ENCODE results near the gene NBPF1. TPM values are rescaled to one million over a fixed set of nuclear protein-coding genes. Genes with fewer than 3 reads are reported as not detected.
"Not testable (repeated sequence)": the region's sequence is repeated elsewhere in the genome, so short reads cannot be mapped to it uniquely, and the experiment has no call there.

The NBPF1 gene
- total and polyA plus RNA-seq, 5 experiments from 2014 or later, result 9.1 to 48.1 (median 18.9) TPM

DNA sequence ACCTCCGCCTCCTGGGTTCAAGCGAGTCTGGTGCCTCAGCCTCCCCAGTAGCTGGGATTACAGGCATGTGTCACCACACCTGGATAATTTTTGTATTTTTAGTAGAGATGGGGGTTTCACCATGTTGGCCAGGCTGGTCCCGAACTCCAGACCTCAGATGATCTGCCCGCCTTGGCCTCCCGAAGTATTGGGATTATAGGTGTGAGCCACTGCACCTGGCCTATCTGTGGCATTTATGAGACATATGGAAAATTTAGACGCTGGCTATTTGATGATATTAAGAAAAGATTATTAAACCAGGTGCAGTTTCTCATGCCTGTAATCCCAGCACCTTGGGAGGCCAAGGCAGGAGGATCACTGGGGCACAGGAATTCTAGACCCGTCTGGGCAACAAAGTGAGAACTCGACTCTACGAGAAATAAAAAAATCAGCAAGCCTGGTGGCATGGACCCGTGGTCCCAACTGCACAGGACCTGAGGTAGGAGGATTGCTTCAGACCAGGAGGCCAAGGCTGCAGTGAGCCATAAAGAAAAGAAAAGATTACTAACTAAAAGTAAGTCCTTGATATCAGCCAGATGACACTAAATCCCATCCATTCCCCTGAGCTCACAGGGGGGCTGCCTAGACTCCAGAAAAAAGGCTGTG, 23.3 kb upstream of the NBPF1 start:
- H3K9me3 Mint-ChIP-seq, ATAC-seq, POLR2A ChIA-PET, H3K27me3 Mint-ChIP-seq, H3K4me3 Mint-ChIP-seq, H3K27ac Mint-ChIP-seq: not testable (repeated sequence)
- peak in 3 of 10 donors; percentile 1 to 57 (median 16) for DNase-seq
- H3K36me3 Mint-ChIP-seq, result peaks cover 0 to 33% (median 14%) of the 10 kb centered on the region in 3 donors
- H3K4me1 Mint-ChIP-seq, result peaks cover 0 to 11% (median 5%) of the 10 kb centered on the region in 4 donors

DNA sequence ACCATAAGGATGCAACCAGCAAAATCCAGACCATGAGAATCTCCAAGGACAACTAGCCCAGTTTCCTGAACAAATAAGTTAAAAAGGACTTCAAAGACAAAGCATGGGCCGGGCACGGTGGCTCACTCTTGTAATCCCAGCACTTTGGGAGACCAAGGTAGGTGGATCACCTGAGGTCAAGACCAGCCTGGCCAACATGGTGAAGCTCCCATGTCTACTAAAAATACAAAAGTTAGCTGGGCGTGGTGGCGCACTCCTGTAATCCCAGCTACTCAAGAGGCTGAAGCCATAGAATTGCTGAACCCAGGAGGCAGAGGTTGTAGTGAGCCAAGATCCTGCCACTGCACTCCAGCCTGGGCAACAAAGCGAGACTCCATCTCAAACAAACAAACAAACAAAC, 22.6 kb upstream of the NBPF1 start:
- not testable (repeated sequence) for H3K9me3 Mint-ChIP-seq, H3K27ac Mint-ChIP-seq, H3K4me3 Mint-ChIP-seq, ATAC-seq, H3K27me3 Mint-ChIP-seq
- peak in 2 of 10 donors; percentile 14 to 53 for DNase-seq
- Mint-ChIP-seq H3K4me1 (peaks cover 0 to 11% (median 5%) of the 10 kb centered on the region in 4 donors), H3K36me3 (peaks cover 0 to 40% (median 14%) of the 10 kb centered on the region in 3 donors)
- POLR2A ChIA-PET, result interaction anchor here (1.2 kb wide), 1 partner anchor 23 kb away, joined by 4 read pairs; the partner anchor contains the start of gene NBPF1

DNA sequence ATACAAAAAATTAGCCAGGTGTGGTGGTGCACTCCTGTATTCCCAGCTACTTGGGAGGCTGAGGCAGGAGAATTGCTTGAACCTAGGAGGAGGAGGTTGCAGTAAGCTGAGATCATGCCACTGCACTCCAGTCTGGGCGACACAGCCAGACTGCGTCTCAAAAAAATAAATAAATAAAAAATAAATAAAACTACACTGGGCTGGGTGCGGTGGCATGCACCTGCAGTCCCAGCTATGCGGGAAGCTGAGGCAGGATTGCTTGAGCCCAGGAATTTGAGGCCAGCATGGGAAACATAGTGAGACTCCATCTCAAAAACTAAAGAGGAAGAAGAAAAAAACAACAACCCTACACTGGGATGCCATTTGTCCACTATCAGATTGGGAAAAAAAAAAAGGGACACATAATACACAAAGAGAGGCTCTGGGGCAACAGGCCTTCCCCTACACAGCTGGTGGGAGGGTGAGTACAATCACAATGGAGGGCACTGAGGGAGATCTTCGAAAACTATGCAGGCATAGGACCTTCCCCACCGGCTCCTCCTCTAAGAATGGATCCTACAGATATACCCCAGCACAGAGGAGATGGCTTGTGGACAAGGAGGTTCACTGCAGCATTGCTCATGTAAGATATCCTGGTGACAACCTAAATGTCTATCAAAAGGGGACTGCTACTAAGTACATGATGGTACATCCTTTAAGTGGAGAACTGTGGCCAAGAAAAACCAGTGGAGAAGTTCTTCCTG, 20.3 kb upstream of the NBPF1 start:
- H3K4me3 Mint-ChIP-seq, H3K27me3 Mint-ChIP-seq, ATAC-seq, DNase-seq, H3K9me3 Mint-ChIP-seq: not testable (repeated sequence)
- Mint-ChIP-seq H3K36me3 (peaks cover 0 to 61% (median 27%) of the 10 kb centered on the region in 3 donors), H3K4me1 (peaks cover 3 to 14% (median 6%) of the 10 kb centered on the region in 4 donors), H3K27ac (peak overlapping the region in 4 of 10 donors; percentile 12 to 40 (median 24))
- POLR2A ChIA-PET, result interaction anchor here (0.7 kb wide), 1 partner anchor 287 kb away, joined by 3 read pairs; no protein-coding TSS in a partner anchor

DNA sequence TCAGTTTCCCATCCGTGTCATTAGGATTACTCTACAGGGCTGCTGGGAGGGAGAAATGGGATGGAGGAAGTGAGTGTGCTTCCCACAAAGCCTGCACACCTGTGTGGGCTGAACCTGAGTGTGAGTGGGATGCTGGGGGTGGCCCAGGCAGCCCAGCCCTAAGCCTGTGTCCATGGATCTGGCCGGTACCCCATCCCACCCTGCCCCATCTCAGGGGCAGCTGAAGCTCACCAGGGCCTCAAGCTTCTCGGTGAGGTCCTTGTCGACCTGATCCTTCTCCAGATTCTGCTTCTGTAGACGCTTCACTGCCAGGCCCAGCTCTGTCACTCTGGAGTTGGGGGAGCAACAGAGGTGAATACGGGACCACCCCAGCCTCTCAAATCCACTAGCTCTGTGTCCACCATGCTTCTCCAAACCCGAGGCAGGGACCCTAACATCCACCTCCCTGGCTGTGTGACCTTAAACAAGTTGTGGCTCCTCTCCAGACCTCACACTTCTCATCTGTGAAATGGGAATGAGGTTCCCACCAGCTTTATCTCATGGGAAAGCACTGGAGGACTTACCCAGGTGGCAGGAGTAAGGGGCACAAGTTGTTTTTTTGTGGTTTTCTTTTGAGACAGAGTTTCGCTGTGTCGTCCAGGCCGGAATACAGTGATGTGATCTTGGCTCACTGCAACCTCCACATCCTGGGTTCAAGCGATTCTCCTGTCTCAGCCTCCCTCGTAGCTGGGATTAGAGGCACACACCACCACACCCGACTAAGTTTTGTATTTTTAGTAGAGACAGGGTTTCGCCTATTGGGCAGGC, 18.9 kb upstream of the NBPF1 start:
- not testable (repeated sequence) for H3K9me3 Mint-ChIP-seq, DNase-seq, ATAC-seq, H3K27me3 Mint-ChIP-seq, H3K4me3 Mint-ChIP-seq
- peaks cover 0 to 74% (median 36%) of the 10 kb centered on the region in 3 donors for H3K36me3 Mint-ChIP-seq
- peaks cover 3 to 14% (median 7%) of the 10 kb centered on the region in 4 donors for H3K4me1 Mint-ChIP-seq
- POLR2A ChIA-PET, result interaction anchor here (1.3 to 1.5 kb wide), 3 partner anchors 9 to 19 kb away, joined by 3 to 8 read pairs (median 4); partner anchors contain the start of gene NBPF1
- H3K27ac Mint-ChIP-seq, result peak overlapping the region in 3 of 10 donors; percentile 28 to 62 (median 40)

GRCh38 chr1:16631248-16632043, 18.1 kb upstream of the NBPF1 start:
- Mint-ChIP-seq H3K27me3 (no peaks in the 10 kb centered on the region), H3K4me3 (no peak overlapping the region), H3K9me3 (no peaks in the 10 kb centered on the region), H3K4me1 (peaks cover 3 to 14% (median 7%) of the 10 kb centered on the region in 4 donors), H3K36me3 (peaks cover 0 to 77% (median 38%) of the 10 kb centered on the region in 3 donors), H3K27ac (peak overlapping the region in 1 of 10 donors; percentile 28)
- peak in 2 of 10 donors; percentile 26 to 66 for DNase-seq
- ATAC-seq, result no peak
- POLR2A ChIA-PET, result interaction anchor here (1.0 to 1.5 kb wide), 3 partner anchors 9 to 125 kb away, joined by 3 to 8 read pairs (median 4); no protein-coding TSS in a partner anchor

DNA sequence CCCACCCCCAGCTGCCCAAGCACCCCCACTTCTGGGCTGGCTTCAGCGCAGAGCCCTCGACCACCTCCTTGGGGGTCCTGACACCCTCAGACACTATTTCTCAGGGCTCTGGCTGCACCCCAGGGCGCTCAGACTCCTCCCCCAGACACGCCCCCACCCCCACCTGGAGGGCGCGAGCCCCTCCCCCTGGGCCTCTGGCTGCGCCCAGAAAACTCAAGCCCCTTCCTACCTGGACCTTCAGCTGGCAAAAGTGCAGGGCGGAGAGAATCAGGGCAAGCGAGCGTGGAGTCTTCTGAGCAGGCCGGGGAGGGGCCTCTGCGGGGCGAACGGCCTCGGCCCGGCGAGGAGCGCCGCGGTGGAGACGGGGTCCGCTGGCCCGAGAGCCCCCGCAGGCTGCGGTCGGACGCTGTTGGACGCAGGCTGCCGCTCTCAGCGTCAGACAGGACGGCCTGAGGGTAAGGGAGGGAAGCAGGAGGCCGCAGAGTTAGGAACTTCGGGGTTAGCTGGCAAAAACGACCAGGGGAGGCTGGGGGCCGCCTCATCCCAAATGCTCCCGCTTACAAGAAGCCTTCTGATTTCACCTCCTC, 17.4 kb upstream of the NBPF1 start:
- DNase-seq, result peak in 2 of 10 donors; percentile 26 to 65

DNA sequence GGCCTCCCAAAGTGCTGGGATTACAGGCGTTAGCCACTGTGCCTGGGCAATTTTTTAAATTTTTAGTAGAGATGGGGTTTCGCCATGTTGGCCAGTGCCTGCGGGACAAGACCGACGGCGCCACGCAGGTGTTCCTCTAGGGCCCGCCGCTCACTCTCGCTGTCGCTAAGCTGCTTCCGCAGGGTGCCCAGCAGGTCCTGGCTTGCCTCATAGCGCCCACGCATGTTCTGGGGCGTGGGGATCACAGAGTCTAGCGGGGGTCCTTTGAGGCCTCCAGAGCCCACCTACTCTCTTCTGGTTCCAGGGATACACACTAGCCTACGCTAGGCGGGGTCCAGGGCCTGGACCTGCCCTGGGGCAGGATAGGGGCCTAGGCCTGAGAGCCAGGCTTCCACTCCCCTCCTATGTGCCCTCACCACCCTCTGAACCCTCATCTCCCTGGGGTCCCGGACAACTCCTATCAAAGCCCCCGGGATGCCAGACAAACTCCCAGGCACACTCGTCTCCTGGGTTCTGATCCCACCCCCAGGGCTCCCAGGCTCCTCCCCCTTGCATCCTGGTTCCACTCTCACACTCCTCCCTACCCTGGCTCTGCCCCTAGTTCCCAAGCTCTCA, 16.7 kb upstream of the NBPF1 start:
- POLR2A ChIA-PET, result interaction anchor here (0.6 kb wide), 1 partner anchor 296 kb away, joined by 3 read pairs; no protein-coding TSS in a partner anchor
- peaks cover 0 to 76% (median 48%) of the 10 kb centered on the region in 3 donors for H3K36me3 Mint-ChIP-seq

More for the DNA sequence above, 17.4 kb upstream of the NBPF1 start:
- no peaks in the 10 kb centered on the region for H3K9me3 Mint-ChIP-seq
- H3K36me3 Mint-ChIP-seq, result peaks cover 0 to 77% (median 45%) of the 10 kb centered on the region in 3 donors
- no peaks in the 10 kb centered on the region for H3K27me3 Mint-ChIP-seq
- POLR2A ChIA-PET, result interaction anchor here (0.5 to 1.5 kb wide), 4 partner anchors 14 to 720 kb away, joined by 3 to 4 read pairs (median 3); no protein-coding TSS in a partner anchor
- H3K4me1 Mint-ChIP-seq, result peaks cover 3 to 14% (median 9%) of the 10 kb centered on the region in 4 donors
- ATAC-seq, result no peak
- H3K4me3 Mint-ChIP-seq, result no peak overlapping the region
- H3K27ac Mint-ChIP-seq, result peak overlapping the region in 3 of 10 donors; percentile 63 to 81 (median 67)

DNA sequence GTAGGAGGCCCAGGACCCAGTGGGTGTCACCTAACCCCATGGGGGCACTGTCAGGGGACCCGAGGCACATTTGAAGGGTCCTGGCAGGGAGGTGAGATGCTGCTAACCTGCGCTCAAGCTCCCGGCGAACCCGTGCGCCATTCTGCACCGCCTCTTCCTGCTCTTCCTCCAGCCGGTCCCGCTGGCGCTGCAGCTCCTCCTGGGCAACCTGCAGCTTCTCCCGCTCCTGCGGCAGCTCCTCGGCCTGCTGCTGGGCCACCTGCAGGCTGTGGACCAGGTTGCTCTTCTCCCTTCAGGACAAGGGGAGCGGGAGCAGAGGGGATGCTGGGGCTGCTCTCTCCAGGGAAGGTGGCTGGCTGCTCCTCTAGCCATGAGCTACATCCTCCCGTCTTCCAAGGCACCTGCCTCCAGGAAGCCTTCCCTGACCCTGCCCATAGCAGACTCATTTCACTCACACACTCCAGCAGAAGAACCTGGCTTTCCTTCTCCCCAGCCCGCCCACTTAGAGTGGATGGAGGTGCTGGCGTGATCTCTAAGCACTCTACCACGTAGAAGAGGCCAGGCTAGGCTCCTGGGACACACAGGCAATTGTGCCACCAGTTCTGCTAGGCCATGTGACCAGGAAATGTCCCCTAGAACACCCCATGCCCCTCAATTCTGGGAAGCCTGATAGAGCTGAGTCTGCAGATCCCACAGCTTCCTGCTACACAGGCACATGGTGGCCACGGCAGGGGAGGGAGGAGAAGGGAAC, 15.2 kb upstream of the NBPF1 start:
- H3K27me3 Mint-ChIP-seq, result no peaks in the 10 kb centered on the region
- H3K4me1 Mint-ChIP-seq, result peaks cover 0 to 10% (median 2%) of the 10 kb centered on the region in 4 donors
- POLR2A ChIA-PET, result interaction anchor here (0.7 kb wide), 1 partner anchor 393 kb away, joined by 6 read pairs; no protein-coding TSS in a partner anchor
- H3K36me3 Mint-ChIP-seq, result peaks cover 0 to 61% (median 43%) of the 10 kb centered on the region in 3 donors
- no peak overlapping the region for H3K4me3 Mint-ChIP-seq
- ATAC-seq, result no peak
- peak overlapping the region in 3 of 10 donors; percentile 8 to 66 (median 11) for H3K27ac Mint-ChIP-seq
- H3K9me3 Mint-ChIP-seq, result no peaks in the 10 kb centered on the region
- peak in 1 of 10 donors; percentile 22 for DNase-seq

More for the DNA sequence above, 16.7 kb upstream of the NBPF1 start:
- H3K27me3 Mint-ChIP-seq, H3K4me3 Mint-ChIP-seq, ATAC-seq, H3K9me3 Mint-ChIP-seq: not testable (repeated sequence)
- H3K4me1 Mint-ChIP-seq, result peaks cover 3 to 13% (median 9%) of the 10 kb centered on the region in 4 donors
- DNase-seq, result peak in 1 of 10 donors; percentile 20
- H3K27ac Mint-ChIP-seq, result peak overlapping the region in 6 of 10 donors; percentile 25 to 81 (median 65)

- DNase-seq, result peak in 1 of 10 donors; percentile 37
- H3K27ac Mint-ChIP-seq, result peak overlapping the region in 3 of 10 donors; percentile 4 to 76 (median 45)
Observed at GRCh38 chr1:16626409-16626983, 13.1 kb upstream of the NBPF1 start.

More at GRCh38 chr1:16626409-16626983, 13.1 kb upstream of the NBPF1 start:
- H3K9me3 Mint-ChIP-seq, H3K27me3 Mint-ChIP-seq, H3K4me3 Mint-ChIP-seq, ATAC-seq: not testable (repeated sequence)
- POLR2A ChIA-PET, result interaction anchor here (0.6 to 1.6 kb wide), 3 partner anchors 15 to 75 kb away, joined by 3 to 7 read pairs (median 4); no protein-coding TSS in a partner anchor
- Mint-ChIP-seq H3K36me3 (peaks cover 0 to 42% (median 35%) of the 10 kb centered on the region in 3 donors), H3K4me1 (peaks cover 0 to 10% (median 2%) of the 10 kb centered on the region in 4 donors)
